Keratinocyte (primary cell): ENCODE results near the gene MMP19. TPM values are rescaled to one million over a fixed set of nuclear protein-coding genes. Genes with fewer than 3 reads are reported as not detected.

Experiments
- DNase-seq: peaks from one replicate; pipeline ENCODE4 v3.0.0-alpha.2; 2011; ENCODE audit warnings: low read depth, missing footprints, low spot score
- FAIRE-seq: peaks from 2 replicates; lab custom pipeline; 2011; peaks lifted over from hg19 to GRCh38; lab: Jason Lieb, UNC
- H2AFZ ChIP-seq: 2 replicates; pipeline ENCODE4 v1.6.0; 2012; ENCODE audit warnings: low read length, control low read depth, inconsistent platforms; ENCODE audit not compliant: control insufficient read depth
- H3K27ac ChIP-seq: 2 replicates; pipeline ENCODE4 v1.5.1; 2011; ENCODE audit warnings: low read length; ENCODE audit not compliant: control insufficient read depth, insufficient read depth
- H3K27me3 ChIP-seq: 3 replicates; pipeline ENCODE4 v1.6.0; 2011; ENCODE audit warnings: low read length; ENCODE audit not compliant: control insufficient read depth, insufficient read depth; ENCODE audit errors: extremely low read depth
- H3K36me3 ChIP-seq, 2 experiments: 2 replicates in 1 of 2; 3 replicates in 1 of 2; pipeline ENCODE4 v1.5.1; 2011; ENCODE audit warnings: low read length in 2 of 2, mild to moderate bottlenecking in 1 of 2; ENCODE audit not compliant: control insufficient read depth in 2 of 2, insufficient read depth in 2 of 2; ENCODE audit errors: extremely low read depth in 1 of 2
- H3K4me1 ChIP-seq: 3 replicates; pipeline ENCODE4 v1.5.1; 2011; ENCODE audit warnings: low read length; ENCODE audit not compliant: control insufficient read depth, insufficient read depth; ENCODE audit errors: extremely low read depth
- H3K4me2 ChIP-seq: 3 replicates; pipeline ENCODE4 v1.6.0; 2011; ENCODE audit warnings: low read depth, low read length; ENCODE audit not compliant: control insufficient read depth, insufficient read depth; ENCODE audit errors: extremely low read depth
- H3K4me3 ChIP-seq, 3 experiments: fragments of 200-600 bp in 1 of 3; sonication (generic) in 1 of 3; 2 replicates in 2 of 3; 3 replicates in 1 of 3; pipeline ENCODE4 v1.5.1; 2011 to 2016; ENCODE audit warnings: low read length in 3 of 3, mild to moderate bottlenecking in 3 of 3, control low read depth in 2 of 3, inconsistent platforms in 1 of 3, low read depth in 1 of 3, mixed read lengths in 1 of 3, mixed run types in 1 of 3, moderate library complexity in 1 of 3; ENCODE audit not compliant: control insufficient read depth in 2 of 3, insufficient read depth in 2 of 3; ENCODE audit errors: extremely low read depth in 1 of 3
- H3K79me2 ChIP-seq: 2 replicates; pipeline ENCODE4 v1.6.0; 2012; ENCODE audit warnings: low read length; ENCODE audit not compliant: control insufficient read depth, insufficient read depth
- H3K9ac ChIP-seq: 3 replicates; pipeline ENCODE4 v1.6.0; 2011; ENCODE audit warnings: low read length; ENCODE audit not compliant: control insufficient read depth, insufficient read depth; ENCODE audit errors: extremely low read depth
- H3K9me1 ChIP-seq: 3 replicates; pipeline ENCODE4 v1.6.0; 2011; ENCODE audit warnings: low read length; ENCODE audit not compliant: control insufficient read depth, insufficient read depth; ENCODE audit errors: extremely low read depth
- H3K9me3 ChIP-seq: 2 replicates; pipeline ENCODE4 v1.5.1; 2012; ENCODE audit warnings: low read depth, low read length; ENCODE audit not compliant: control insufficient read depth
- H4K20me1 ChIP-seq: 3 replicates; pipeline ENCODE4 v1.6.0; 2011; ENCODE audit warnings: low read length; ENCODE audit not compliant: control insufficient read depth, insufficient read depth; ENCODE audit errors: extremely low read depth
- EZH2 ChIP-seq: IDR thresholded peaks from one replicate; pipeline ENCODE4 v1.6.1; 2012; ENCODE audit warnings: inconsistent platforms, mild to moderate bottlenecking, low read length, moderate library complexity
- dilution Hi-C: fragments of 300-500 bp; cut with MboI; formaldehyde crosslinking; loops from one replicate; pipeline ENCODE4 v1.7.0; 2020; ENCODE audit warnings: low sequenced_read_pairs; ENCODE audit not compliant: extremely low pct_ligation_motif_present
- polyA plus RNA-seq, 5 experiments: library from polyadenylated mRNA; depleted of rRNA in 3 of 5; stranded (reverse) in 3 of 5; stranded (forward) in 1 of 5; unstranded in 1 of 5; fragments of >200 nt; gene quantifications; 1 replicate in 1 of 5; 2 replicates in 3 of 5; 3 replicates in 1 of 5; pipeline versions ENCODE4 v1.2.1 to v1.2.3, GENCODE V29; 2011 to 2012; ENCODE audit warnings: missing spikeins in 2 of 5, low read depth in 1 of 5, low replicate concordance in 1 of 5
- TF ChIP-seq, protein P1 (sequence below), 3 experiments: IDR thresholded peaks in 1 of 3; conservative IDR thresholded peaks in 1 of 3; optimal IDR thresholded peaks in 1 of 3; 2 replicates in 2 of 3; 3 replicates in 1 of 3; pipeline versions ENCODE3 to v1.5.1; 2011; ENCODE audit warnings: low read length in 3 of 3, mild to moderate bottlenecking in 3 of 3, moderate library complexity in 2 of 3, control low read depth in 1 of 3, inconsistent platforms in 1 of 3; ENCODE audit not compliant: insufficient read depth in 2 of 3; ENCODE audit errors: extremely low read depth in 1 of 3

MMP19 gene
- polyA plus RNA-seq, 1 donor (not counting 4 experiments of a cell fraction or from before 2014, with no cell fraction given): 2.7 TPM

- Histone ChIP-seq H3K27ac (no peak overlapping the region), H2AFZ (no peak overlapping the region), H3K4me2 (no peak overlapping the region), H3K9me1 (no peaks in the 10 kb centered on the region), H3K79me2 (peaks cover 4% of the 10 kb centered on the region), H3K27me3 (no peaks in the 10 kb centered on the region), H3K9ac (no peak overlapping the region), H3K4me1 (no peaks in the 10 kb centered on the region), H3K9me3 (no peaks in the 10 kb centered on the region), H3K4me3 (no peak overlapping the region), H4K20me1 (no peaks in the 10 kb centered on the region), H3K36me3 (peaks cover 19 to 24% of the 10 kb centered on the region in 2 experiments)
- TF ChIP-seq, protein P1, sequence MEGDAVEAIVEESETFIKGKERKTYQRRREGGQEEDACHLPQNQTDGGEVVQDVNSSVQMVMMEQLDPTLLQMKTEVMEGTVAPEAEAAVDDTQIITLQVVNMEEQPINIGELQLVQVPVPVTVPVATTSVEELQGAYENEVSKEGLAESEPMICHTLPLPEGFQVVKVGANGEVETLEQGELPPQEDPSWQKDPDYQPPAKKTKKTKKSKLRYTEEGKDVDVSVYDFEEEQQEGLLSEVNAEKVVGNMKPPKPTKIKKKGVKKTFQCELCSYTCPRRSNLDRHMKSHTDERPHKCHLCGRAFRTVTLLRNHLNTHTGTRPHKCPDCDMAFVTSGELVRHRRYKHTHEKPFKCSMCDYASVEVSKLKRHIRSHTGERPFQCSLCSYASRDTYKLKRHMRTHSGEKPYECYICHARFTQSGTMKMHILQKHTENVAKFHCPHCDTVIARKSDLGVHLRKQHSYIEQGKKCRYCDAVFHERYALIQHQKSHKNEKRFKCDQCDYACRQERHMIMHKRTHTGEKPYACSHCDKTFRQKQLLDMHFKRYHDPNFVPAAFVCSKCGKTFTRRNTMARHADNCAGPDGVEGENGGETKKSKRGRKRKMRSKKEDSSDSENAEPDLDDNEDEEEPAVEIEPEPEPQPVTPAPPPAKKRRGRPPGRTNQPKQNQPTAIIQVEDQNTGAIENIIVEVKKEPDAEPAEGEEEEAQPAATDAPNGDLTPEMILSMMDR (optimal IDR thresholded peaks at IDR 0.05 in 1 of 3, IDR thresholded peaks at IDR 0.05 in 1 of 3, conservative IDR thresholded peaks at IDR 0.05 in 1 of 3; ENCODE audit: extremely low read depth in 1 of 3, insufficient read depth in 2 of 3, low read length in 3 of 3): no peak
- TF ChIP-seq EZH2: no peak
- DNase-seq (no peak), FAIRE-seq (no peak)
- dilution Hi-C loops: no loop called here
These were observed 46.8 kb downstream of the MMP19 start for GRCh38 chr12:55795950-55796349.

DNA sequence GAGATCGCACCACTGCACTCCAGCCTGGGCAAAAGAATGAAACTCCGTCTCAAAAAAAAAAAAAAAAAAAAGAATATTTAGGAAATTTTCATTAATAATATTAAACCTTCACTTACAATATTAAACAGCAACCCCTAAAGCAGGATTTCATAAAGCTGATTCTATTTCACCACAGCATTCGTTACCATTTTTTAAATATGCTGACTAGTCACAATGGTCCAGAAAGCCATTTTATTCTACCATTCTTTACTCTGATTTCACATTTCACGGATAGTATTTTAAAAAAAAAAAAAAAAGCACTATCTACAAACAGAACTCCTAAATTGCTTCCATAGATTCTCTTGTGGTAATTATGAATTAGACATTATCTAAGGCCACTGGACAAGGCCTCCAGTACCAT is 52.8 kb downstream of the MMP19 start:
- DNase-seq: no peak
- dilution Hi-C loops: no loop called here
- Histone ChIP-seq H3K4me2 (no peak overlapping the region), H2AFZ (no peak overlapping the region), H3K36me3 (peaks cover 21 to 31% of the 10 kb centered on the region in 2 experiments), H3K27me3 (no peaks in the 10 kb centered on the region), H3K9ac (no peak overlapping the region), H3K4me1 (no peaks in the 10 kb centered on the region), H4K20me1 (no peaks in the 10 kb centered on the region), H3K4me3 (no peak overlapping the region), H3K9me3 (no peaks in the 10 kb centered on the region), H3K9me1 (no peaks in the 10 kb centered on the region), H3K27ac (no peak overlapping the region), H3K79me2 (no peaks in the 10 kb centered on the region)
- FAIRE-seq: no peak
- TF ChIP-seq EZH2: no peak
- TF ChIP-seq, protein P1 (optimal IDR thresholded peaks at IDR 0.05 in 1 of 3, IDR thresholded peaks at IDR 0.05 in 1 of 3, conservative IDR thresholded peaks at IDR 0.05 in 1 of 3; ENCODE audit: extremely low read depth in 1 of 3, insufficient read depth in 2 of 3, low read length in 3 of 3): no peak
